Neutrophil (primary cell): ENCODE results near the gene CHN2.
"Not testable (repeated sequence)": the region's sequence is repeated elsewhere in the genome, so short reads cannot be mapped to it uniquely, and the experiment has no call there.

Source experiments
- H3K27ac ChIP-seq: fragments of 200-600 bp; sonication (generic); 2 replicates; pipeline ENCODE4 v1.5.1; 2016; ENCODE audit warnings: mild to moderate bottlenecking, moderate library complexity
- H3K27me3 ChIP-seq: fragments of 200-600 bp; sonication (generic); 2 replicates; pipeline ENCODE4 v1.6.0; 2016; ENCODE audit warnings: mild to moderate bottlenecking
- H3K36me3 ChIP-seq: fragments of 200-600 bp; sonication (generic); 2 replicates; pipeline ENCODE4 v1.5.1; 2017
- H3K4me1 ChIP-seq, 2 experiments: fragments of 200-600 bp in 1 of 2; sonication (generic) in 1 of 2; 1 replicate in 1 of 2; 2 replicates in 1 of 2; pipeline versions ENCODE4 v1.5.1 to v1.6.1; 2013 to 2016; ENCODE audit warnings: low read depth in 1 of 2, low read length in 1 of 2, mild to moderate bottlenecking in 1 of 2, moderate library complexity in 1 of 2; ENCODE audit not compliant: control insufficient read depth in 1 of 2, insufficient read depth in 1 of 2
- H3K4me3 ChIP-seq, 2 experiments: fragments of 200-600 bp in 1 of 2; sonication (generic) in 1 of 2; 1 replicate in 1 of 2; 2 replicates in 1 of 2; pipeline ENCODE4 v1.5.1; 2013 to 2016; ENCODE audit warnings: low read depth in 1 of 2, low read length in 1 of 2, mild to moderate bottlenecking in 1 of 2, moderate library complexity in 1 of 2
- H3K9me3 ChIP-seq: fragments of 200-600 bp; sonication (generic); 2 replicates; pipeline ENCODE4 v1.5.1; 2016
- CTCF ChIP-seq: fragments of 200-600 bp; sonication (generic); IDR thresholded peaks from 2 replicates; pipeline ENCODE4 v1.5.1; 2016; ENCODE audit warnings: antibody characterized with exemption

The CHN2 gene

GRCh38 chr7:29256693-29257002 lies 62.1 kb downstream of the CHN2 start:
- H3K27me3 ChIP-seq, result no peaks in the 10 kb centered on the region
- H3K36me3 ChIP-seq, result no peaks in the 10 kb centered on the region
- no peak overlapping the region for H3K27ac ChIP-seq
- no peak overlapping the region for H3K4me3 ChIP-seq
- no peaks in the 10 kb centered on the region for H3K4me1 ChIP-seq
- no peaks in the 10 kb centered on the region for H3K9me3 ChIP-seq
- TF ChIP-seq CTCF, result no peak

- no peaks in the 10 kb centered on the region for H3K36me3 ChIP-seq
- H3K27ac ChIP-seq, result no peak overlapping the region
- no peaks in the 10 kb centered on the region for H3K27me3 ChIP-seq
- no peak for TF ChIP-seq CTCF
- H3K9me3 ChIP-seq, result no peaks in the 10 kb centered on the region
- no peak overlapping the region for H3K4me3 ChIP-seq
- no peaks in the 10 kb centered on the region for H3K4me1 ChIP-seq
These were observed 64.4 kb downstream of the CHN2 start for GRCh38 chr7:29258951-29259350.

- TF ChIP-seq CTCF, result no peak
- no peak overlapping the region for H3K27ac ChIP-seq
These were observed 67.8 kb downstream of the CHN2 start for GRCh38 chr7:29262191-29262917.

GRCh38 chr7:29263601-29264207 lies 69.1 kb downstream of the CHN2 start:
- H3K27me3 ChIP-seq, H3K4me1 ChIP-seq, H3K4me3 ChIP-seq, H3K9me3 ChIP-seq, H3K27ac ChIP-seq, H3K36me3 ChIP-seq: not testable (repeated sequence)

More at GRCh38 chr7:29262191-29262917, 67.8 kb downstream of the CHN2 start:
- H3K4me3 ChIP-seq, result no peak overlapping the region
- H3K27me3 ChIP-seq, result no peaks in the 10 kb centered on the region
- no peaks in the 10 kb centered on the region for H3K9me3 ChIP-seq
- H3K36me3 ChIP-seq, result no peaks in the 10 kb centered on the region
- H3K4me1 ChIP-seq, result peaks cover 4 to 5% of the 10 kb centered on the region in 2 experiments

GRCh38 chr7:29265208-29265923 lies 70.8 kb downstream of the CHN2 start:
- Histone ChIP-seq H3K4me3 (no peak overlapping the region), H3K9me3 (no peaks in the 10 kb centered on the region), H3K27me3 (no peaks in the 10 kb centered on the region), H3K36me3 (no peaks in the 10 kb centered on the region), H3K27ac (no peak overlapping the region), H3K4me1 (peaks cover 4 to 5% of the 10 kb centered on the region in 2 experiments)
- no peak for TF ChIP-seq CTCF

GRCh38 chr7:29269935-29270334 lies 75.4 kb downstream of the CHN2 start:
- Histone ChIP-seq H3K36me3 (no peaks in the 10 kb centered on the region), H3K9me3 (no peaks in the 10 kb centered on the region), H3K27me3 (no peaks in the 10 kb centered on the region), H3K4me1 (peaks cover 9 to 10% of the 10 kb centered on the region in 2 experiments), H3K27ac (no peak overlapping the region), H3K4me3 (no peak overlapping the region)
- TF ChIP-seq CTCF, result no peak
